HS-5 (cell line): ENCODE results near the gene SND1.

Source experiments
- DNase-seq: peaks from one replicate; pipeline ENCODE4 v3.0.0-alpha.2; 2012; ENCODE audit warnings: low read depth

Gene SND1

DNA sequence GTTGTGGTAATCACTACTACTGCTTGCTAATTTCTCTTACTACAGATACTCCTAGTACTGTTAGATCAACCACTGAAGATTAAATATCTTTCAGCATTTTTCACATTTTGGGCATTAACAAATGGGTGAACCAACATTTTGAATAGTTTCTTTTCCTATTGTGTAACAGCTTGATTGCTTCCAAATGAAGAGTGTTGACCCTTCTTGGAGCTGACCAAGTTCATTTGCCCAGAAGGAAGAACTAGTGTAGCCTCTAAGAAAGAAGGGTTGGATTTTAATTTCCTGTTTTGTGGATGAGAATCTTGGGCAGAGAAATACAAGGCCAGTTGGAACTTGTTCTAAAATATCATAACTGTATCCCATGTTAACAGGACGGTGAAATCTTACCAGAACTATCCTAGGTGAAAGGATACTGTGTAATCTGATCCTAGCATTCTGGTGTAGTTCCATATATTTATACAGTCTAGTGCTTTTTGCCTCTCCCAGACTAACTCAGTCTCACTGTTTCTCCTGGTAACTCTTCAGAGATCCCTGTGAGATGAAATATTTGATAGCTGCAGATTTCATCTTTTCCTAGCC, 37.3 kb downstream of the SND1 start:
- no peak for DNase-seq

DNA sequence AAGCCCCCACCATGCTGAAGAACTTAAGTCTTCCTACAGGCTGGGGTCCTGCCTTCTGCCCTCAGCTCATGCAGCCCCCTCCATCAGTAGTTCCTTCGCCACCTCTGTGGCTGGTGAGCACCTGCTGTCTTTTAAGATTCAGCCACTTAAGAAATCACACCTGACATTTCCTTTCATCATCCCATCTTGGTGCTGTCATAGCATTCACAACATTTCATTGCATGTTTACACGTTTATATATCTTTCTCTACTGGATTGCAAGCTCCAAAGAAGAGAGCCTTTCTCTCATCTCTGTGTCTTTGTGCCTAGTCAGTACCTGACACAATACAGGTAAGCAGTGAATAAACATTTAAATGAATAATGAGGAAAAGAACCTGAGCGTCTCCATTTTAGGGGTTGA, 38.3 kb downstream of the SND1 start:
- no peak for DNase-seq

DNA sequence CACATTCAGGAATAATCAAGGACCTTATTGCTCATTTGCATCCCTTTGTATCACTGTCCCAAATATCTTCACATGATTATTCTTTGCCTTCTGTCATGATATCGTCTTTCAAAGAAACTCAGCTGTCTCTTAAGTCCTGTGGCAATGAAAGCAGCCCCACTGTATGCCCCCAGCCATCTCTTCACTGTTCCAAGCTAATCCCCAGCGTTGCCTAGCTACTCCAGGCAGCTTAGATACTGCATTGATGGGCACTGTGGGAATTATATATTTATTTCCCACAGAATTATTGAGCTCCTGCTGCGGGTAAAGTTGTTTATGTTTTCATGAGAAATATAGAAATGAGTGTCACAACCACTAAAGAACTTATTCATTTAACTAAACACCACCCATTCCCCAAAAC, 38.8 kb downstream of the SND1 start:
- DNase-seq = no peak

GRCh38 chr7:127692200-127692599, 40.2 kb downstream of the SND1 start:
- no peak for DNase-seq

GRCh38 chr7:127699853-127700252, 47.9 kb downstream of the SND1 start:
- no peak for DNase-seq

- no peak for DNase-seq
Observed at GRCh38 chr7:127702052-127702652, 50.2 kb downstream of the SND1 start.

- no peak for DNase-seq
Observed at GRCh38 chr7:127702938-127703337, 50.9 kb downstream of the SND1 start.

DNA sequence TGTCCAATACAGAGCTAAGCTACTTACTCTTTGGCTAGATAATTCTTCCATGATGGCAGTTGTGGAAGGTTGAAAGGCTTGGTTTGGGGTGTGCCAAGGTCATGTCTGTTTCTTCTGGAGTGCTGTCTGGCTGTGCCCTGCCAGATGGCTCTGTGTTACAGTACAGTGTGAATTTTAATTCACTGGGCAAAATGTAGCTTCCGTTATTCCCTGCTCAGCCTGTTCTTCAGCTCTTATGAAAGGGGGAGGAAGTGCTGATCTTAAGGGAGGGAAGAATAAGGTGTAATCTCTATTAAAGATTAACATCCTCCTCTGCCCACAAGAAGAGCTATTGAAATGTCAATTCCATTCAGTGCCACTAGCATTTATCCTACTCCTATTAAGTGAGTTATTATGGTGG, 52.2 kb downstream of the SND1 start:
- no peak for DNase-seq

GRCh38 chr7:127705461-127705959, 53.5 kb downstream of the SND1 start:
- no peak for DNase-seq

DNA sequence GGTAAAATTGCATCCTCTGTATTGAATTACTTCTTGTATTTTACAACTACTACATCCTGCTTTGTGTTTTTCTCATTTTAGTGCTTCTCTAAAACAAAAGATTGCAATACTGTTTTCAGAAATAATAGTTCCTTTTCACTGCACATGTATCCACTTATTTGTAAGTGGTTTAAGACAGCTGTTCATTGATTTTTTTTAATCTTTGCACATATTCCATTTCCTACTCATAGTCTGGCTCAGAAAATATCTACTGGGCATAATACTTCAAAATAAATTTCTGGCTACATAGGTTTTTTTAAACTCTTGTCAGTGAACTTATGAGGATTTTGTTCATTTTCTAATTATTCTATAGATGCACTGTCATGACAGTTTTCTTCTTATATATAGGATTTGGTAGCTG, 54.8 kb downstream of the SND1 start:
- no peak for DNase-seq

DNA sequence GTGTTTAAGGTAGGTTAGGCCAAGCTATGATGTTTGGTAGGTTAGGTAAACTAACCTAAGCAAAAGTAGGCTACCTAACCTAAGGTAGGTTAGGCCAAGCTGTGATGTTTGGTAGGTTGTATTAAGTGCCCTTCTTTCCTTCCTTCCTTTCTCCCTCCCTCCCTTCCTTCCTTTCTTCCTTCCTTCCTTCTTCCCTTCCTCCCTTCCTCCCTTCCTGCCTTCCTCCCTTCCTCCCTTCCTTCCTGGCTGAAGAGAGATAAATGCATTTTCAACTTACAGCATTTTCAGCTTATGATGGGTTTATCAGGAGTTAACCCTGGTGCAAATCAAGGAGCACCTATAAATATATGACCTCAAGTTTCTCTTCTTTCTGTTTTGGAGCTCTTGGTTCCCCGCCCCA, 56.2 kb downstream of the SND1 start:
- DNase-seq = no peak

DNA sequence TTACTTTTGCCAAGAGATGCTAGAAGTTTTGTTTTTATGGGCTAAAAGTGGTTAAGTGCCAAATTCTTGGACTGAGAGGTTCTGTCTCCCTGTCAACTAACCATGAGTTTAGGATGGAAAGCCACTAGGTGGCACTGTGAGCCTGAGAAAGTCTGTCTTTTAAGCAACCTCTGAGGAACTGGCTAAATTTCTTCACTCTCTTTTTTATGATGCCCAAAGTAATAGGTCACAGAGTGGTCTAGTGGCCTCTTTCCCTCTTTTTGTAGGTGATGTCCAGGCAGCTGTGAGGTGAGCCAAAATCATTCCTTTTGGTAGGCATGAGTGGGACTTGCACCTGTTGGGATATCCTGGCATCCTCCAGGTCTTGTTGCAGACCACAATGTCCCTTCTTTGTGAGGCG, 56.8 kb downstream of the SND1 start:
- peak; percentile 37 for DNase-seq

DNA sequence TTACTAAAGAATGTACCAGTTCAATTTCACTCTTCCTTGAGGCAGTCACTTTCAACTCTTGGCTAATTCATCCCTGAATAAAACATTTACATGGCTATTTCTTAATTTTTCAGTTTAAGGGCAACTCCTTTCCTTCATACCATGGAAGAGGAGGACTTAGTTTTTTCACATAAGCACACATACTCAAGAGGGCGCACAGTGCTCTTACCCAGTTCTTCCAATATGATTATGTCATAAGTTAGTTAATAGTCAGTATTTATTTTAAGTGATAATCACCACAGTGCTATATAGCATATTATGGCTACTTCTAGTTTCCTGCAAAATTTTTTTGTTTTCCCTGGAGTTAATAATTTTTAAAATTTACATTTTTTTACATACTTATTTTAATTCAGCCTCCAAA, 58.6 kb downstream of the SND1 start:
- no peak for DNase-seq

GRCh38 chr7:127711872-127712271, 59.9 kb downstream of the SND1 start:
- DNase-seq = no peak

DNA sequence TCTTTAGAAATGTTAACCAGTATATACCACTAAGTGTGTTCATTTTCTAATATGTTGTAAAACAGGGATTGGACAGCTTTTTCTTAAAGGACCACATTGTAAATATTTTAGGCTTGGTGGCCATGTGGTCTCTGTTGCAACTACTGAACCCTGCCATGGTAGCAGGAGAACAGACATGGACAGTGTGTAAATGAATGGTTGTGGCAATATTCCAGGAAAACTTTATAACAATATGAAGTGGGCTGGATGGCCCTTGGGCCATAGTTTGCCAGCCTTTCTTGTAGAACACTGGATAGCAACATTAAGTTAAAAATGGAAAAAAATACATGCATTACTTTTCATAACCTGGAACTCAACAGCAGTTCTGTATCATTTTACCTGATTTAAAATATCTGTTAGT, 61.0 kb downstream of the SND1 start:
- no peak for DNase-seq

DNA sequence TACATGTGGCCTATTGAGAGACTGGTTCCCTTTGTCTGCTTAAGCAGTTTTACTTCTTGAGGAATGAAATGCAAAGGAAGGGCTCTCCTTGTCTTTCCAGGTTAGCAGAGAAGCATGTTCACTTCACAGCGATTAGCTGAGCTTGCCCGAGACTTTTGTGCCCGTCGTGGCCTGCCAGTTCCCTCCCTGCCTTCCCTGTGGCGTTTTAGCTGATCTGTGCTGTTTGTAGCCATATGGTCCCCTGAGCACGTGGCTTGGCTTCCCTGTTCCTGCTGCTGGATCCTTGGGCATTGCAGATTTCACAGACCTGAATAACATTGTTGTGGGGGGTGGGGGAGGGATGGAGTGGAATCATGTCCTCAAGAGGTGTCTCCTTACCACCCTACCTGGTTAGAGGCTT, 61.8 kb downstream of the SND1 start:
- DNase-seq = no peak

DNA sequence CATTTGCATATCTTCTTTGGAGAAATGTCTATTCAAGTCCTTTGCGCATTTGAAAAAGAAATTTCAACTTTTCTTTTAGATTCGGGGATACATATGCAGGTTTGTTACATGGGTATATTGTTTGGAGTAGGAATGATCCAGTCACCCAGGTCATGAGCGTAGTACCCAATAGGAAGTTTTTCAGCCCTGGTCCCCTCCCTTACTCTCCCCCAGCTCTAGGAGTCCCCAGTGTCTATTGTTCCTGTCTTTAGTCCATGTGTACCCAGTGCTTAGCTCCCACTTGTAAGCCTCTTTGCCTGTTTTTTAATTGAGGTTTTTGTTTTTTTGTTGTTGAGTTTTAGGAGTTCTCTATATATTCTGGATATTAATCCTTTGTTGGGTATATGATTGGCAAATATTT, 63.3 kb downstream of the SND1 start:
- no peak for DNase-seq

DNA sequence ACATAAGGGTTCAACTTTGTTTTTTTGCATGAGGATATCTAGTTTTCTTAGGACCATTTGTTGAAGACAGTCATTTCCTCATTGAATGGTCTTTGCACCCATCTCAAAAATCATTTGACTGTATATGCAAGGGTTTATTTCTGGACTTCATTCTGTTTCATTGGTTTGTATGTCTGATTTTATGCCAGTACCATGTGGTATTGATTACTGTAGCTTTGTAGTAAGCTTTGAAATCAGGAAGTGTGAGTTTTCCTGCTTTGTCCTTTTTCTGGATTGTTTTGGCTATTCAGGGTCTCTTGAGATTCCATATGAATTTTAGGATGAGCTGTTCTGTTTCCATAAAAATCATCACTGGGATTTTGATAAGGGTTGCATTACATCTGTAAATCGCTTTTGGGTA, 63.9 kb downstream of the SND1 start:
- no peak for DNase-seq

GRCh38 chr7:127717502-127718339, 65.7 kb downstream of the SND1 start:
- DNase-seq = no peak

GRCh38 chr7:127718340-127718679, 66.3 kb downstream of the SND1 start:
- DNase-seq = no peak

DNA sequence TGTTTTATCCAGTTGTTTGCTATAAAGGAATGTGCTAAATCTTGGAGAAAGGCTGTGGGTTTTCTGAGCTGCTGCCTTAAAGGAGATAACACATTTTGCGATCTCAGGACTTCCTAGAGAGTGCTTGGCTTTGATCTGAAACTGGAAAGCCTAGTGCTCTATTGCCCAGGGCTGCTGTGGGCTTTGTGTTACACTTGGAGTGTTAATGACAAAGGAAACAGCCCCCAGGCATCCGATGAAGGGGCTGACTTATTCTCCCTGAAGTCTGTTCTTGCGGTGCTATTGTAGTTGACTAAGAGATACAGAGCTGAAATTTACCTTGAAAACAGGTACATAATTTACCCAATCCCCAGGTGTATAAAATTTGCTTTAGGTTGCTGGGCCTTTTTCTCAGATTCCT, 74.5 kb downstream of the SND1 start:
- no peak for DNase-seq

- DNase-seq = no peak
Observed at GRCh38 chr7:127730658-127731276, 78.8 kb downstream of the SND1 start.
